Placental epithelial cell (primary cell): ENCODE results near the gene CA11. TPM values are rescaled to one million over a fixed set of nuclear protein-coding genes. Genes with fewer than 3 reads are reported as not detected.

Experiments
- total RNA-seq: library from RNA; depleted of rRNA; stranded (reverse); fragments of >200 nt; gene quantifications from 2 replicates; pipeline ENCODE4 v1.2.3, GENCODE V29; 2012

The CA11 gene
- total RNA-seq: 0.11 and 5.9 TPM in 2 replicates

DNA sequence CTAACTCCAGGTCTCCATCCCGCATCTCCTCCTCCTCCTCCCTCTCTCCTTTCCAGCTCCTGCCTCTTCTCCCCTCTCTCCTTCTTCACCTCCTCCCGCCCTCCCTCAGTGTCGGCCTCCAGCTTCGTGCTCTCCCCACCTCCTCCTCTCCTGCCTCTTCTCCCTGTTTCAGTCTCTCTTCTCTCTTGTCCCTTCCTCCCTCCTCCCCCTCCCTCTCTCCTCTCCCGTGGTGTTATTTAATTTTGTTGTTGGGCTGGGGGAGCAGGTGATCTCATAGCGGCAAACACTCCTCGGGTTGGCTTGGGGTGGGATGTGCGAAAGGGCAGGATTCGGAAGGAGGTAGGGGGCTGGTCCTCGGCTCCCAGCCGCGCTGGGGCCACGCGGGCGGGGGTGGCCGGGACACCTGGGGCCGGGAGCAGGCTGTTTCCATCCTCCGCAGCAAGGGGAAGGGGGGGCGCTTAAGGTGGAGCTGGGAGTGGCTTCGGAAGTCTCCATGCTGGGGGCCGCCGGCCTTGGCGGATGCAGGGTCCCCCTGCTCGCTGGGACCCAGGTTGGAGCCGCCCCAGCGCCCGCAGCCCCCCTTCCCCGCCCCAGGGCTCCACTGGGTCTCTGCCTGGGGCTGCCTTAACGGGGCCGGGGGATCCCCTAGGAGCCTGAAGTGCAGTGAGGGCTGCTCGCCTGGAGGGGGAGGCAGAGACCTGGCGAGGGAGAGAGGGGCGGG, at the start of gene CA11:
Gene CA11 (minus strand): TSS at position 187 of the 721 bp plus-strand sequence. CDS start 555 bp downstream, outside the sequence.

DNA sequence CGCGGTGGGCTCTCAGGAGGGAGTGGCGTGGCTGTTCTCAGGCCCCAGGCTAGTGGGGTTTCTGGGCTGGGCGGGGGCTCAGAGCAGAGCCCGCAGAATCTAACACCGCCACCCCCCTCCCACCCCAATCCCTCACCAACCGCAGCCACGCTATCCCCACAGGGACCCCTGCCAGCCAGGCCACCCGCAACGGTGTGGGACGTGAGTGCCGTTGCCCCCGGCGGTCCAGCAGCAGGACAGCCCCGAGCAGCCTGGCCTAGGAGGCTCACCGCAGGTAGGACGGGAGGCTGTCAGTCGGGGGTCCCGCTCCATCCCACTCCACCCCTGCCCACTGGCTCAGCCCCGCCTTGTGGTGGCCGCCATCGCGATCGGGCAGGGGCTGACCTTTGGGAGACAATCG, 27.0 kb upstream of the CA11 start, which contains the start of gene NTN5:
Gene NTN5 (minus strand): TSS at position 24 of the 400 bp plus-strand sequence. CDS start 2,031 bp downstream, outside the sequence.

GRCh38 chr19:48636859-48637448, 9.0 kb downstream of the CA11 start, which contains the start of gene DBP:
Gene DBP, minus strand, starts transcription at chr19:48637379. Its CDS starts 385 bp downstream, at chr19:48636994.

DNA sequence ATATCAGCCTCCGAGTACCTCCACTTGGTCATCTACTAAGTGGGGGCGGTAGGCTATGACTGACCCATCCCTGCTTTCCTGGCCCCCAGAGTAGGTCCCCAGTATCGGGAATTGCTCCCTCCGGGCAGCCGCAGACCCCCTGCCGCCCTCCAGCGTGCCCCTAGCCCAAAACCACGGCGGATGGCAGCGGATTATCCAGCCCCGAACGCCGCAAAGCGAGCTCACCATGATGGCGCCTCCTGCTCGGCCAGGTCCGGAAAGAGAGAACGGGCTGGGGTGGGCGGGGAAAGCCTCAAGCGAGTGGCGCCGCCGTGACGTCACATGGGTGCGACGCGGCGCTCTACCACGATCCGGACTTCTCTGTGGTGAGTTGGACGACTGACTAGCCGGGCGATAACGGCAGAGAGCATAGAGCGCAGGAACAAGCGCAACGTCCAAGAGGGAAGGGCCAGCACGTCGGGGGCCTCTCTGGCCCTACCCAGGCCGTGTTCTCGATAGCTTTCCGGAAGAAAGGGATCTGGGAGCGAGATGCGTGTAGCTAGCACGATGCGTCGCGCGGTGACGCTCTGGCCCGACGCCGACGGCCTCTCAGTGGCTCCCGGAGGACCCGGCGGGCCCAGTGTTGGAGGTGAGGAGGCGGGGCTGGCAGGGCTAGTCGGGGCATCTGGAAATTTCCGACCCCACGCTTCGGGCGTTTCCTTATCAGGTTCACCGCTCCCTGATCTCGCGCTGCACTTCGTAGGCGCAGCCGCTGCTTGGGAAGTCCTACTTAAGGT, 26.9 kb downstream of the CA11 start, which contains the start of the genes RPL18 and SPHK2:
Gene RPL18 (minus strand): TSS at position 263 of the 776 bp plus-strand sequence. CDS start 35 bp downstream, at position 228.
Gene SPHK2 (plus strand): TSS at position 591 of the 776 bp plus-strand sequence. CDS start 1,009 bp downstream, outside the sequence.

DNA sequence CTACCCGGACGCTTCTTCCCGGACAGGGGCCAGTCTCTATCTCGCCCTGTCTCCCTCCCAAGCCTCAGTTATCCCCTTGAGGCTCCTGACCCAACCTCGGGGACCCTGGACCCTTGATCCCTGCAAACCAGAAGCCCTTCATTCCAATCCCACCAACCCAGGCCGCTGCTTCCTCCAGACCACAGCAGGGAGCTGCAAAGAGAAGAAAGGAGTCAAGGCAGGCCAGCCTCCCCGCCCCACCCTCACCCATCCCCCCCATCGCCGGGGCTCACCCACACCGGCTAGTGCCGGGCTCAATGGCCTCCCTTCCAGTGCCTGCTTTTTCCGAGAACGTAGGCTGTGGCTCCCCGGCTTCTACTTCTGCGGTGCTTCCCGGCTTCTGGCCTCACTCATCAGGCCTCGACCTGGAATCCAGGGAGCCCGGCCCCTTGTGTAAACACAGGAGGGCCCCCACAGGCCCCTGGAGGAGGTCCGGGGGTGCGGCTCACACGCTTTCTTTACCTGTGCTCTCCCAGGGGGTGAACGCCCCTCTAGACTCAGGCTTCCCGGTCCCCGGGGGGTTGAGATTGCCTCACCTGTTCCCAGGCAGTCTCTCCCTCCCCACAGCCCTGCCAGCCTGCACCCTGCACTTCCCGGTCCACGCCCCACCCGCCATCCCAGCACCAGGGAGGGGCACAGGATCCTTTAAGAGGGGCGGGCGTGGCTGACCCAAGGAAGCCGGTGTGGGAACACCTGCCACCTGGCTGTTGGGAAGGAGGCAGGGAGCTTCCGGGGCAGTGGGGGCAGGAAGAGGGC, 31.4 kb downstream of the CA11 start, which contains the start of gene FAM83E:
Gene FAM83E (minus strand): TSS at position 641 of the 795 bp plus-strand sequence. CDS start 1,704 bp downstream, outside the sequence.

DNA sequence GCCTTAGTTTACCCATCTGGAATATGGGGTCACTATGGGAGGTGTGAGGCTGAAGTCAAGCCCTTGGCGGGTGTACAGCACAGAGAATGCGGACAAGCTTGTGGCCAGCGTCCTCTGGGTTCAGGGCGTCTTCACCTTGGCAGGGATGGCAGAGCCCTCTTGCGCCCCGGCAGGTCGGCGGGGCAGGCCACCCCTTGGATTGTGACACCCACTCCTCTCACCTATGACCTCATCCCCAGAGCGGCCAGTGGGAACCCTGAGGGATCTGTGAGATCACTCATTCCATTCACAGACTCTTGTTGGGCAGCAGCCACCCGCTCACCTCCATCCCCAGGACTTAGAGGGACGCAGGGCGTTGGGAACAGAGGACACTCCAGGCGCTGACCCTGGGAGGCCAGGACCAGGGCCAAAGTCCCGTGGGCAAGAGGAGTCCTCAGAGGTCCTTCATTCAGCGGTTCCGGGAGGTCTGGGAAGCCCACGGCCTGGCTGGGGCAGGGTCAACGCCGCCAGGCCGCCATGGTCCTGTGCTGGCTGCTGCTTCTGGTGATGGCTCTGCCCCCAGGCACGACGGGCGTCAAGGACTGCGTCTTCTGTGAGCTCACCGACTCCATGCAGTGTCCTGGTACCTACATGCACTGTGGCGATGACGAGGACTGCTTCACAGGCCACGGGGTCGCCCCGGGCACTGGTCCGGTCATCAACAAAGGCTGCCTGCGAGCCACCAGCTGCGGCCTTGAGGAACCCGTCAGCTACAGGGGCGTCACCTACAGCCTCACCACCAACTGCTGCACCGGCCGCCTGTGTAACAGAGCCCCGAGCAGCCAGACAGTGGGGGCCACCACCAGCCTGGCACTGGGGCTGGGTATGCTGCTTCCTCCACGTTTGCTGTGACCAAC, 39.3 kb downstream of the CA11 start, which contains the start of gene SPACA4:
Gene SPACA4 (plus strand): TSS at position 280 of the 896 bp plus-strand sequence. CDS start 237 bp downstream, at position 517.

Other genes starting within 250 kb of the CA11 start
- gene GRWD1, start 200.2 kb downstream of the CA11 start, total RNA-seq: 18.8 and 40.3 TPM in 2 replicates
- gene KCNJ14, start 190.6 kb downstream of the CA11 start, total RNA-seq: 0.33 and 0.79 TPM in 2 replicates
- 57.3 and 76.9 TPM in 2 replicates for gene CYTH2, start 176.8 kb downstream of the CA11 start, total RNA-seq
- 2.1 and 2.7 TPM in 2 replicates for gene LMTK3, start 134.4 kb downstream of the CA11 start, total RNA-seq
- gene SULT2B1, start 94.0 kb downstream of the CA11 start, total RNA-seq: 0.54 and 0.79 TPM in 2 replicates
- not detected in 2 replicates for gene SPACA4, start 39.4 kb downstream of the CA11 start, total RNA-seq
- 0.43 and 1.2 TPM in 2 replicates for gene FAM83E, start 31.1 kb downstream of the CA11 start, total RNA-seq
- 1,714 and 1,895 TPM in 2 replicates for gene RPL18, start 27.0 kb downstream of the CA11 start, total RNA-seq
- gene SPHK2, start 26.7 kb downstream of the CA11 start, total RNA-seq: 8.2 and 9.2 TPM in 2 replicates
- gene DBP, start 8.8 kb downstream of the CA11 start, total RNA-seq: 2.1 and 5.5 TPM in 2 replicates
- 0.11 and 0.39 TPM in 2 replicates for gene NTN5, start 26.8 kb upstream of the CA11 start, total RNA-seq
- gene FUT2, start 49.8 kb upstream of the CA11 start, total RNA-seq: under 0.01 TPM in 1 of 2 replicates, not detected in the other
- 1.3 and 2.4 TPM in 2 replicates for gene MAMSTR, start 73.5 kb upstream of the CA11 start, total RNA-seq
- 2.7 and 4.2 TPM in 2 replicates for gene RASIP1, start 94.4 kb upstream of the CA11 start, total RNA-seq
- 0.39 TPM in 1 of 2 replicates, not detected in the other for gene IZUMO1, start 100.7 kb upstream of the CA11 start, total RNA-seq
- gene FUT1, start 106.5 kb upstream of the CA11 start, total RNA-seq: 0.39 and 1.5 TPM in 2 replicates
- 0.39 TPM in 1 of 2 replicates, not detected in the other for gene FGF21, start 109.3 kb upstream of the CA11 start, total RNA-seq
- 15.7 and 22.6 TPM in 2 replicates for gene BCAT2, start 164.8 kb upstream of the CA11 start, total RNA-seq
- gene HSD17B14, start 190.3 kb upstream of the CA11 start, total RNA-seq: 3.8 and 20.4 TPM in 2 replicates
- gene PLEKHA4, start 222.4 kb upstream of the CA11 start, total RNA-seq: 1.2 and 3.9 TPM in 2 replicates
- gene PPP1R15A, start 226.2 kb upstream of the CA11 start, total RNA-seq: 28.7 and 75.8 TPM in 2 replicates